CD4-positive, alpha-beta T cell treated with Interleukin-17A for 1 hour (primary cell): ENCODE measurements around the gene PLEKHH2.
"Not testable (repeated sequence)": the region's sequence is repeated elsewhere in the genome, so short reads cannot be mapped to it uniquely, and the experiment has no call there.

Source experiments
- DNase-seq: peaks from one replicate; pipeline ENCODE4 v3.0.0-alpha.2; 2020

PLEKHH2 gene

DNA sequence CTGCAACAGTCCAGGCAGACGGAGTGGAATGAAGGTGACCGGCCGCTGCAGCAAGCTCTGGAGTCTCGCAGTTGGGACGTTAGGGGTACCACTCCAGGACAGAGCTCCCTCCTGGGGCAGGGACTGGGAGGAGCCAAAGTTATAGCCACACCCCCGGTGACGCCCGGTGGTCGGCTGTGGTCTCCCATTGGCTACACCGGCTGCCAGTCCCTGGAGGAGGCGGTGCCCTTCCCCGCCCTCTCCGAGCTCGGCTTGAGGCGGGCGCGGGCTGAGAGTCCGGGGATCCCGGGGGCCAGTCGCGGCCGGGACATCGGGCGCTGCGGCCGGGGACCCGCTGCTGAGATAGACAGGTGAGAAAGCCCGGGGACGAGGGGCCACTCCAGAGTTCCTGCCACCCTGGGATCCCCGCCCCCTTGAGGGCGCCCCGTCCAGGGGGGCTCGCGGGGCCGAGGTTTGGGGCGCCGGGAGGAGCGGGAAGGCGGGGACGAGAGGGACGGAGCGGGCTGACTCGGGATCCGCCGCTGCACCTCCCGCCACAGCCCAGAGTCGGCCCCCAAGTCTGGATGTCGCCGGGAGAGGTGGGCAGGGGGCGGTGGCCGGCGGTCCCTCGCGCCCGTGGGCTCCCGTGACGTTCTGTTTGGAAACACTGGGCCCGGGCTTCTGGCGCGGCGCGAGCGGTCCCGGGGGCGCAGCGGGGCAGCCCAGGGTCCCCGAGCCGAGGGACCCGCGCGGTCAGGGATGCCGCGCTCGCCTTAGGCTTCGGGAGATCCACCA lies at the start of gene PLEKHH2:
PLEKHH2 (plus strand) TSS at position 231 of the 774 bp plus-strand sequence. CDS start 7,414 bp downstream, outside the sequence.
- peak; percentile 85 for DNase-seq

DNA sequence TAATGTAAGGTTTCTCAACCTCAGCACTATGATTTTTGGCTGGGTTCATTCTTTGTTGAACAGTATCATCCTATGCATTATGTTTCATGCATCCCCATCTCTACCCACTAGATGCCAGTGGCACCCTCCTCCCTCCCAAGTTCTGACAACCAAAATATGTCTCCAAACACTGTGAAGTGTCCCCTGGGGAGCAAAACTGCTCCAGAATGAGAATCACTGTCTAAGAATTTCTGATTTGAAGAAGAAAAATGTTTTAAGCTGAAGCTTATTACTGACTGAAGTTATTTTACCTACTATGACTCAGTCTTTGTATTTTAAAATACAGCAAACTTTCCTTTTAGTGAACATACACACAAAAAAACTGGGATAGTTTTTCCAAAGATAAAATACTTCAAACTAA lies 44.6 kb upstream of the PLEKHH2 start:
- DNase-seq: no peak

DNA sequence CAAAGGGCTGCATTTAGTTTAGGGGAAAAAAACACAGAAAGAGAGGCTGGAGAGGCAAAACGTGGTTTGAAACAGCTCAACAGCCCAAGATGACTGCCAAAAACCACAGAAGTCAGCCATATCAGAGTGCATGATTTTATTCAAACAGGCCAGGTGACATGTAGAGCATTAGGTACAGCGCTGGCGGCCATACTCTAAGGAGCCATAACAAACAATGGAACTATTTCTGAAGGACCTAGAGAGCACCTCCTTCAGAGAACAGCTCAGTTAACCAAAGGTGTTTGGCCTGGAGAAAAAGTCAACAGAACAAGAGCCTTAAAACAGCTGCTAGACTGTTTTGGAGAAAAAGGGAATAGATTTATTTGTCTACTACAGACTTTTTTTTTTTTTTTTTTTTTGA lies 43.8 kb upstream of the PLEKHH2 start:
- no peak for DNase-seq

DNA sequence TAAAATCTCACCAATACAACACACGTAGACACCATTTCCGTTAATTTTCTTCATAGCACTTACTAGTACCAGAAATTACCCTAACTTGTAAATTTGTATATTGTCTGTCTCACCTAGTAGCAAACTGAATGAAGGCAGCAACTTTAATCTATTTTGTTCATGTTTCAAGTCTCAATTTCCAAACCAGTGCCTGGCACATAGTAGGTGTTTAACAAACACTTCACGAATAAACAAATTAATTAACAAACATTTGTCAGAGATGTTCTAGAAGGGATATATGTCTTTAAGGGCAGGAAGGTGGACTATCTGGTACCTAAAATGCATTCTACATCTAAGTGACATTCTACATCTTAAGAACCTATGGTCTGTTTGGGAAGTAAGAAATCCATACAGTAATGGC lies 42.2 kb upstream of the PLEKHH2 start:
- no peak for DNase-seq

DNA sequence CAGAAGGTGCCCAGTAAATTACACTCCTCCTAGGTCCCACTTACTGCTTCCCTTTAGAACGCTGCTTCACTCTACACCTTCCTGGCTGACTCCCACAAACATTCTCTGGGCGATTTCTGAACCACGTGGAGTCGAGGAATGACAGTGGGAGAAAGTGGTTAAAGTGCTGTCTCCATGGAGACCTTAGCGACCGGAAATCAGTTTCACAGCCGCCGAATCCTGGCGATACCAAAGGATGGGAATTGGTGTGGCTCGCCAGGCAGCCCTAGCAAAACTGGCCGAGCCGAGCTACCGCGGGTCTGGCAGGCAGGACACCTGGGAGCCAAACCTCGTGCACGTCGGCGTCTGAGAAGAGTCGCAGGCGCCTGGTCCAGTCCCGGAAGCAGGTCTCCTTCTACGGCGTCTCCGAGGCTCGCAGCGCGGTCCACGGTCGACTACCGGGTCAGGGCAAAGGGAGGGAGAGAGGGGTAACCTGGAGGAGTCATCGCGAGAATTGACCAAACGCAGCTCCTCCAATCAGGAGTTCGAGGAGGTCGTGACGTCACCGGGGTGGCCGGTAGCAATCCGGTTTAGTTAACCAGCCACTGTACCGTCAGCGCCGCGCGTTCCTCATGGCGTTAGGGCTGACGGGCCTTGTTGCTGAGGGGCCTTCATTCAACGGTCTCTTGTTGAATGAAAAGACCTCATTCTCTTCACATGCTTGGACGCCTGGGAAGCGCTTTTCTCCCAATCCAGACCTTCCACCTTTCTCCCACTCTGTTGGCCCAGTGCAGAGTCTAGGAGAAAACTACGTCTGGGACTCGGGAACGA lies 41.3 kb upstream of the PLEKHH2 start, which contains the start of gene THADA:
THADA (minus strand) TSS at position 436 of the 810 bp plus-strand sequence. CDS start 3,646 bp downstream, outside the sequence.
- DNase-seq: peak; percentile 98

DNA sequence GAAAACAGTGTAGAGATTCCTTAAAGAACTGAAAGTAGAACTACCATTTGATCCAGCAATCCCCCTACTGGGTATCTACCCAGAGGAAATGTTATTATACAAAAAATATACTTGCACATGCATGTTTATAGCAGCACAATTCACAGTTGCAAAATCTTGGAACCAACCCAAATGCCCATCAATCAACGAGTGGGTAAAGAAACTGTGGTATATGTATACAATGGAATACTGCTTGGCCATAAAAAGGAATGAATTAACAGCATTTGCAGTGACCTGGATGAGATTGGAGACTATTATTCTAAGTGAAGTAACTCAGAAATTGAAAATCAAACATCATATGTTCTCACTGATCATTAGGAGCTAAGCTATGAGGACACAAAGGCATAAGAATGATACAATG lies 36.5 kb upstream of the PLEKHH2 start:
- not testable (repeated sequence) for DNase-seq

DNA sequence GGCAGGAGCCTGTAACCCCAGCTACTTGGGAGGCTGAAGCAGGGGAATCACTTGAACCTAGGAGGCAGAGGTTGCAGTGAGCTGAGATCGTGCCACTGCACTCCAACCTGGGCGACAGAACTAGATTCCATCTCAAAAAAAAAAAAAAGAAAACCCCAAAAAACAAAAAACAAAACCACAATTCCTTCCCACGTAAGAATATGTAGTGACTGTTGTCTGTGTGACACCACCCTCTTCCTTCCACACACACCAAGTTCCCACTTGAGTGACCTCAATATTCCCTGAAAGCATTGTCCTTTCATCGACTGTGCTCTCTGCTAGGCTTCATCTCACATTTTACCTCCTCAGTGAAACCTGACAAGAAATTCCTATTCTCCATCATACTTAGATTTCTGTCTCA lies 32.4 kb upstream of the PLEKHH2 start:
- DNase-seq: no peak

DNA sequence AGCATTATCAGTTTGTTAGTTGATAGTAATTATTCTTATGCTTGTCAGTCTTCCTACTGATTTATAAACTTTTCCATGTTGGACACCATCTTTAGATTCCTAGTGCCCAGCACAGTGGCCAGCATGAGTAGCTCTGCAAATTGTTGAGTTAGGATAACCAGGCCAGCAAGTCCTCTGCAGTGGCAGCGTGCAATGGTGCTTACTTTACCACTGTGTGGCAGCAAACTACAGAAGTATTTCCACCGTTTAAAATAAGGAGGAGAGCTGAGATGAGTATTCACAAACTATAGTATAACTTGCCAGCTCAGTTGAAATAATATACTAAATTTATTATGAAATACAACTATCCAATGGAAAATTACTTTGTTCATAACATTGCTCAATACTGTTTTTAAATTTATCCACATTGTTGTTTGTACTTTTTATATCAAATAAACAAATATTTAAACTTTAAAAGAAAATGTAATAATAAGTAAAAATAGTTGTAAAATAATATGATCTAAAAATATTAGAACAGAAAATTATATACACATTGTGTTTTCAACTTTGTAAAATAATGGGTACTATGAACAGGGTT lies 31.9 kb upstream of the PLEKHH2 start:
- DNase-seq: peak; percentile 26

DNA sequence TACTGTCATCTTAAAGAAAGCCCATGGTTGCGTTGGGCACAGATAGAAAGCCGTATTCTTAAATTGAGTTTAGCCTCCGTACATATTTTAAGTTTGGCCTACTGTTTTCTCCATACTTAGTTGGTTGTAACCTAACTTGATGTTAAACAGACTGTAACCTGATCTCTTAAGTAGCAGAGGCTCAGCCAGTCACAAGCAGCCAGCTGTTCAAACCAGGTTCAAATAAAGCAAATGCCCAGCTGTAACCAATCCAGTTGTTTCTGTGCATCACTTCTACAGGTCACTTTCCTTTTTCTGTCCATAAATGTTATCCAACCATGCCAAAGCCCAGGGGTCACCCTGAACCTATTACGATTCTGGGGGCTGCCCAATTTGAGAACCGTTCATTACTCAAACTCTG lies 31.2 kb upstream of the PLEKHH2 start:
- DNase-seq: no peak

DNA sequence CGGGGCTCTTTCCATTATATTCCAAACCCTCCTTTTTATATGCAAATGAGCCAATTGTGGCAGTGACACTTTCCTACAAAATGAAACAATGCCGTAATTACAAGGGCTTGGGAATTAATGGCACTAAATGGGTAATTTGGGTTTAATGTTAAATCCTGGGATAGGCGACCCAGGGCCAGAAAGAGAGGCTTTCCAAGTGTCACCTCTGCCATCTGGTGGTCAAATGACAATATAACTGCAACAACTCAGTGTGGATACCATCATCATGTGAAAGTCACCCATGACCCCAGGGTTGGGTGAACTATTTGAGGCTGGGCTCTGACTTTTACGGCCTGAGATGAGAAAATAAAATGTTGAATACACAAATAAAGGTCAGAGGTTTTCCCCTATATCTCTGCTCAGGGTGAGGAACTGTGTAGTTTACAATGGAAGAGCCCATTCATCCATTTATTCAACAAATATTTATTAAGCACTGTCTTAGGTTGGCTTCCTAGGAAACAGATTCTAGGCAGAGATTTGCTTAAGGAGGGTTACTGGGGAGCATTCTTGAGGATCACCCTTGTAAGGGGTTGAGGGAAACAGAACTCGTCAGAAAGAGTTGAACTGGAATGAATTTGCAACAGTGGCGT lies 27.7 kb upstream of the PLEKHH2 start:
- DNase-seq: peak; percentile 60

DNA sequence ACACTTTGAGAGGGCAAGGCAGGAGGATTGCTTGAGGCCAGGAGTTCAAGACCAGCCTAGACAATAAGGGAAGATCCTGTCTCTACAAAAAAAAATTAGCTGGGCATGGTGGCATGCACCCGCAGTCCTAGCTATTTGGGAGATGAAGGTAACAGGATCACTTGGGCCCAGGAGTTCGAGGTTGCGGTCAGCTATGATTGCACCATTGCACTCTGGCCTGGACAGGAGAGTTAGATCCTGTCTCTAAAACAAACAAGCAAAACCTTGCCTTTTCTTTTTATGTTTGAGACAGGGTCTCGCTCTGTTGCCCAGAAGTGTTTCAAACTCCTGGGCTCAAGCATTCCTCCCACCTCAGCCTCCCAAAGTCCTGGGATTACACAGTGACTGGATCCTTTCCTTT lies 26.7 kb upstream of the PLEKHH2 start:
- no peak for DNase-seq

DNA sequence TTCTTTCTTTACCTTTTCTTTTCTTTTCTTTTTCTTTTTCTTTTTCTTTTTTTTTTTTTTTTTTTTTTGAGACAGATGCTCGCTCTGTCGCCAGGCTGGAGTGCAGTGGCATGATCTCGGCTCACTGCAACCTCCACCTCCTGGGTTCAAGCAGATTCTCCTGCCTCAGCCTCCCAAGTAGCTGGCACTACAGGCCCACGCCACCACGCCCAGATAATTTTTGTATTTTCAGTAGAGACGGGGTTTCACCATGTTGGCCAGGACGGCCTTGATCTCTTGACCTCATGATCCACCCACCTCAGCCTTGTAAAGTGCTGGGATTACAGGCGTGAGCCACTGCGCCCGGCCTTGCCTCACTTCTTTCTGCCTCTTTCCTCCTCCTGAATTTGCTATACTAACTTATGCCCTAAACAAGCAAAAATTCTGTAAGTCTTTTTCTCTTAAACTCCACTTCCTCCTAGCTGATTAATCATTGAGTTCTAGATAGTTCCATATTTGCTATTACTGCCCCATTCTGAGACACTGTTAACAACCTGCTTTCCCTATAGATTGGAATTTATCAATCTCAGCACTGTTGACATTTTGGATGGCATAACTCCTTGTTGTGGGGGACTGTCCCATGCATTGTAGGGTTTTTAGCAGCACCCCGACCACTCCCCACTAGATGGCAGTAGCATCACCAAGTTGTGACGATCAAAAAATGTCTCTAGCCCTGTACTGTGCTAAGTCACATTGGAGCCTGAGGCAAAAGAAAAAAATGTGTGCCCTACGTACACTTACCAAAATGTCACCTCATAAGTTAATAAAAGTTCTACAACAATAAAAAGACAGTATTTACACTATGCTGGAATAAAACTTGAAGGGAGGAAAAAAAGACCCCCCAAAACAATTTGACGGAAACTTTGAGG lies 24.8 kb upstream of the PLEKHH2 start:
- DNase-seq: peak; percentile 76

DNA sequence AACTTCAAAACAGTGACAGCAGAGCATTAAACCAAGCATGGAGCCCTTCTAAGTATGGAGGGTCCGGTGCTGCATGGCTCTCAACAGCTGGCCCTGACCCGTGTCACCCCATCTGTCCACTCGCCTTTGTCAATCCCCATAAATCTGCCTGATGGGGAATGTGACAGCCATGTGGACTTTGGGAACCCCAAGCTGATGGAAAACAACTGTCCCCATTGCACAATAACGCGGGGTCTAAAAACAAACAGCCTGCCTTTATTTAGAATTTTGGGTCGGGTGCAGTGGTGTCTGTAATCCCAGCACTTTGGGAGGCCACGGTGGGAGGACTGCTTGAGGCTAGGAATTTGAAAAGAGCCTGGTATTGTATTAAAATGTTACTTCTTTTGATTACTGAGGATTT lies 24.1 kb upstream of the PLEKHH2 start:
- DNase-seq: no peak

DNA sequence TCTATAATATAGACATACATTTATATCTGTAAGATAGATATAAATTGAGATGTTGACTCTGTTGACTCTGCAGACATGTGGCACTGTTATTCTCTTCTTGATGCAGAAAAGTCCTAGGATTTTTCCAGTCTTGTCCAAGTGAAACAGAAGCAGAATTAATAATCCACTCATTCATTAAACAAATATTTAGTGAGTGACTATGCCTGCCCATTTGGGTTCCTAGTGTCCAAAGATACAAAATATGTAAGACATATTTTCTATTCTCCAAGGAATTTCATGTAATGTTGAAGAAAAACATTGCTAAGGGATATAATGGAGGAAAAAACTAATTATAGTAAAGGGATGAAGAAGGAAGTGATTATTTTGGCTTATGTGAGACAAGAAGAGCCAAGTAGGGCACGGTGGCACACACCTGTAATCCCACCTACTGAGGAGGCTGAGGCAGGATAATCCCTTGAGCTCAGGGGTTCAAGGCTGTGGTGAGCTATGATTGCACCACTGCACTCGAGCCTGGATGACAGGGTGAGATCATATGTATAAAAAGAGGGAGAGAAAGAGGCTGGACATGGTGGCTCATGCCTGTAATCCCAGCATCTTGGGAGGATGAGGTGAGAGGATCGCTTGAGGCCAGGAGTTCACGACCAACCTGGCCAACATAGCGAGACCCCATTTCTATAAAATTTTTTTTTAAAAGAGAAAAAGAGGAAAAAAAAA lies 19.9 kb upstream of the PLEKHH2 start:
- DNase-seq: no peak

DNA sequence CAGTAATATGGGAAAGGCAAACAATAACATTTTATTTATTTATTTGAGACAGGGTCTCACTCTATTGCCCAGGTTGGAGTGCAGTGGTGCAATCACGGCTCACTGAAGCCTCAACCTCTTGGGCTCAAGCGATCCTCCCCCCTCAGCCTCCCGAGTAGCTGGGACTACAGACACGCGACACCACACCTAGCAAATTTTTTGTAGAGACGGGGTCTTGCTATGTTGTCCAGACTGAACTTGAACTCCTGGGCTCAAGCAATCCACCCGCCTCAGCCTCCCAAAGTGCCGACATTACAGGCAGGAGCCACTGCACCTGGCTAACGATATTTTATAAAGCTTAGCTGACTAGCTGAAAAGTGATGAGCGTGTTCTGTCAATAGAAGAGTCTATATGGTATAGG lies 17.5 kb upstream of the PLEKHH2 start:
- no peak for DNase-seq

DNA sequence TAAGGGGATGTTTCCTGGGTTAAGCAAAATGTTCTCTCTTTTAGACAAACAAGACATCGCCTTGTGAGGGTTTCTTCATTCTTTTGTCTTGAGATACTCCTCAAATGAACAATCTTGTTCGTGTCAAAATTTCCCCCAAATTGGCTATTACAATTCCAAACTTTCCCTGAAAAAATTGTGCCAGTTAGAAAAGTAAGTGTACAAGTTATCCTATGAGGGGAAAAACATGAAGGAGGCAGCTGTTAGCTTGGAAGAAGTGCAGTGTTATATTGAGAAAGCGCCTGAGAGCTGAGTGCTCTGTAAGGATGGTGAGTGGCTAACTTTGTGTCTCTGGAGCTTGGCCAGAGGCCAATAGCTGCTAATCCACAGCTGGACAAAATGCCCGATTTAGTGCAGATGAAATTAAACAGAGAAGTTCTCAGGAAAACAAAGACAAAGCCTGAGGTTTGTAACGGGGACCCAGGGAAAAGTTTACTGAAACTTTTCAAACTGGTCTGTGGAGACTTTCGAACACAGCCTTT lies 14.1 kb upstream of the PLEKHH2 start:
- no peak for DNase-seq

DNA sequence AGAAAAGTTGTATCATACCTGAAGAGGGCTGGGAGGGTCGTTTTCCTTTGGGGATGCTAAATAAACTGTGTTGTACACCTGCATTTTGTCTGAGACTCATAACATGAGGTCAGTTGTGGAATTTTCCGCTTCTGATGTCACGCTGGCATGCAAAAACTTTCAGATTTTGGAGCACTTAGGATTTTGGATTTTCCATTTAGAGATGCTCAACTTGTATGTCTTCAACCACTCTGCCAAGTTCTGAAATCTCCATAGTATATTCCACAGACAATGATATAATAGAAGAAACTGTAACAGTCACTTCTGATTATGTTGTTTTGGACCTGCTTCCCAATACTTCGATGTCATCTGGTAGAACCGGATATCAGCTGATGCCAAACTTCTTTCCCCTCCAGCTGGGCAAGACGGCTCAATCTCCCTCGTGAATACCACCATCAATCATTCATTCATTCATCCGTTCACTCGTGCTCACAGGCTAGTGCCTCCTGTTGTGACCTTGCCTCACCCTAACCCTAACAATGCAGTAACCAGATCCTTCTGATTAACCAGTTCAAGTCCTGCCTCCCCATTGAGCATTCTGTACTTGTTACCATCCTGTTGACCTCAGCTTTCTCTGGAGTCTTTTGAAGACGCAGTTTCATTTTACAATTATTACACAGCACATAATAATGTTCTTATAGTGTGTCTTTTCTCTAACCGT lies 5.3 kb upstream of the PLEKHH2 start:
- no peak for DNase-seq

DNA sequence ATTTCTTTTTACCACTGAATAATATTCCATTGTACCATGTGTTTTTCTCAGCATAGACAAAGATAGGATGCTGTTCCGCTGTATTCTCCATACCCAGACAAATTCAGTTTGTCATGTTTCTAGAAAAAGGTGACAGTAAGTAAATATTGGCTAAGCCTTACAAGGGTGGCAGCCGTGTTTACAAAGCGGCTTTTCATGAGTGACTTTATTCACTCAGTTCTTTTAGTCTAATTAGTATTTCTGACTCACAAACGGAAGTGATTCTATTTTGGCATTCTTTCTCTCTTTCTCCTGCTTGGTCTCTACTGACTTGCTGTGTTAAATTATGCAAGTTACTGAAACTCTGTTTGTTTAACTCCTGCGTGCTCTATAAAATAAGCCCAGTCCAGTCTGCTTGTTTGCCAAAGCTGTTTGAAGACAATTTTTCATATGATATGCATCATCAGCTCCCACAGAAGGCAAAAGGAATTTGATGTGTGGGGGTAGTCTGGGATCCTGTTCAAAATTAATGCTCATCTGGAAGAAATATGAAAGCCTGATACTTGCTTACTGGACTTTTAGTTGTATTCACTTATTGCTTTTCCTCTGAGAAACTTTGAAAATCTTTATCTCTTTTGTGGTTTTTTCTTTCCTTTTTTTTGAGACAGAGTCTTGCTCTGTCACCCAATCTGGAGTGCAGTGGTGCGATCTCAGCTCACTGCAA lies 2.3 kb upstream of the PLEKHH2 start:
- DNase-seq: no peak

DNA sequence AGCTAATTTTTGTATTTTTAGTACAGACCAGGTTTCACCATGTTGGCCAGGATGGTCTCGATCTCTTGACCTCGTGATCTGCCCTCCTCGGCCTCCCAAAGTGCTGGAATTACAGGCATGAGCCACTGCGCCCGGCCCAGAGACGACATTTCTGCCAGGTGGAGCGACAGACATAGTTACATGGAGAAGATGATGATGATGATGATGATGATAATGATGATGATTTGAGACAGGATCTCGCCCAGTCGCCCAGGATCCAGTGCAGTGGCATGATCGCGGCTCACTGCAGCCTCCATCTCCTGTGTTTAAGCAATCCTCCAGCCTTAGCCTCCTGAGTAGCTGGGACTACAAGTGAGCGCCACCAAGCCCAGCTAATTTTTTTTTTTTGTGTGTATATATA lies 907 bp upstream of the PLEKHH2 start:
- DNase-seq: not testable (repeated sequence)

DNA sequence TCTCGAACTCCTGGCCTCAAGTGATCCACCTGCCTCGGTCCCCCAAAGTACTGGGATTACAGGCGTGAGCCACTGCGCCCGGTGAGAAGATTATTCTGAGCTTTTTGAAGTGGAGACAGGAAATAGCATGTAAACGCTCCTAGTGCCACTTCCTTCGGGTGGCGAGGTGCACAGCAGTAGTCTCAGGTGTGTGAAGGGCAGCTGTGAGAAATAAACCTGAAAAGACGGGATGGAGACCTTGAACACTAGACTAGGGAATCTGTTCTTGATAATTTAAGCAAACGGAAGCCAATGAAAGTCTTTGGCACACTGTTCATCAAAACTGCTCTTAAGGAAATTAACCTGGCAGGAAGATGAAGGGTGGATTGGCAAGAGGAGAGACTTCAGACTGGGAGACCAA lies 439 bp upstream of the PLEKHH2 start:
- DNase-seq: peak; percentile 26
